ENCODE results near the gene PRMT1.
"Not testable (repeated sequence)": the region's sequence is repeated elsewhere in the genome, so short reads cannot be mapped to it uniquely, and the experiment has no call there.

The PRMT1 gene
- 74.2 to 82.1 reads per million in 2 donors for total RNA-seq

DNA sequence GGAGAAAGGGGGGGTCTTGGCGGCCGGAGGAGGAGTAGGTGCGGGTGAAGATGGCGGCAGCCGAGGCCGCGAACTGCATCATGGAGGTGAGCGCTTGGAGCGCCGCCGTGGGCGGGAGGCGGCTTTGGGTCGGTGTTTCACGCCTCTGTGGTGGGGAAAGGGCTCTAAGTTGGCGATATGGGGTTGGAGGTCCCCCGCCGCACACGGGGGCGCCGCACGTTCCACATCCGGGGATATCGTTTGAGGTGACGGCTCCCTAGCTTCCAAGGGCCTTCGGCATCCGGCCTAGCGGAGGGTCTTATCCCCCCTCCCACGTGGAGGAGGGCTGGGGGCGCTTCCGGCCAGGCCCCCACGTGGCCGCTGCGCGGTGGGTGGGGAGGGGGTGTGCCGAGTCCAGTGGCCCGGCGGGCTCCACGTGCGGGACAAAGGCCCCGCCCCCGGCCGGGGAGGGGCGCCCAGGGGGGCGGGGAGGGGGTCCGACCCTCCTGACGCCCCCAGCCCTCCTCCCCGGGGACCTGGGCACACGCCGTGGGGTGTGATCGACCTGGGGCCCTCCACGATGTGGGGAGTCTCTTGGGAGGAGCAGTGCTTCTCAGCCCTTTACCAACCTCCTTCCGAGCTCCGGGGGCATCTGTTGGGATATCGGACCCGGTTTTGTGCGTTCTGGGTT is at the start of gene PRMT1:
TSS of gene PRMT1 (plus strand) at position 41 of the 670 bp plus-strand sequence. CDS start at position 51, 10 bp downstream.
- DNase-seq: peak; percentile 73

DNA sequence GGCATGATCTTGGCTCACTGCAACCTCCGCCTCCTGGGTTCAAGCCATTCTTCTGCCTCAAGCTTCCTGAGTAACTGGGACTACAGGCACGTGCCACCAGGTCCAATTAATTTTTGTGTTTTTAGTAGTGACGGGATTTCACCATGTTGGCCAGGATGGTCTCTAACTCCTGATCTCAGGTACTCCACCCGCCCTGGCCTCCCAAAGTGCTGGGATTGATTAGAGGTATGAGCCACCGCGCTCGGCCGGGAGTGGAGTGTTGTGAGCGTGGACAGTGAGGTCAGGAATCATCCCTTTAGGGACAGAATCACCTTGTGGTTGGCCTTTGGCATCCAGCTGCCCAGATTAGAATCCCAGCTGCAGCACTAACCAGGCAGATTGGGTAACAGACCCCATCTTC is 47.4 kb upstream of the PRMT1 start:
- no peak for DNase-seq

DNA sequence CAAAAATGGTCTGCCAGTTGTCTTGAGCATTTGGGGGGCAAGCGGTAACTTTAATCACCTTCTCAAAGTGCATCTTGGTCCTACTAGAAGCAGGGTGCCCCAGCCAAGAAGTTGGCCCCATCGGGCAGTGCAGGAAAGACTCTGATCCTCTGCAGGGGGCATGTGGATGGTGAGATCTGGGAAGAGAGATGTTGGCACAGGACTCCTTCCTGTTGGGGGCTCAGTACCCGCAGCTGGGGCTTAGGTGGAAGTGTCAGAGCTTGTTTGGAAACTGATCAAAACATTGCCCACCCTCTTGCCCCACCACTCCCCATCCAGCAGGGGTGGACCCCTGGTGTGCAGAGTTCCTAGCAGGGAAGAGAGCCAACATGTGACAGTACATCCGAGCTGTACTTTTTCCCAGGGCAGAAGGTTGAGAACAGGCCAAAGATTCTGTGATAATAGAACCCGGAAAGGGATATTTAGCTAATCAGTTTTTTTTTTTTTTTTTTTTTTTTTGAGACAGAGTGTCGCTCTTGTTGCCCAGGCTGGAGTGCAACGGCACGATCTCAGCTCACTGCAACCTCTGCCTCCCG is 46.0 kb upstream of the PRMT1 start:
- DNase-seq: no peak

DNA sequence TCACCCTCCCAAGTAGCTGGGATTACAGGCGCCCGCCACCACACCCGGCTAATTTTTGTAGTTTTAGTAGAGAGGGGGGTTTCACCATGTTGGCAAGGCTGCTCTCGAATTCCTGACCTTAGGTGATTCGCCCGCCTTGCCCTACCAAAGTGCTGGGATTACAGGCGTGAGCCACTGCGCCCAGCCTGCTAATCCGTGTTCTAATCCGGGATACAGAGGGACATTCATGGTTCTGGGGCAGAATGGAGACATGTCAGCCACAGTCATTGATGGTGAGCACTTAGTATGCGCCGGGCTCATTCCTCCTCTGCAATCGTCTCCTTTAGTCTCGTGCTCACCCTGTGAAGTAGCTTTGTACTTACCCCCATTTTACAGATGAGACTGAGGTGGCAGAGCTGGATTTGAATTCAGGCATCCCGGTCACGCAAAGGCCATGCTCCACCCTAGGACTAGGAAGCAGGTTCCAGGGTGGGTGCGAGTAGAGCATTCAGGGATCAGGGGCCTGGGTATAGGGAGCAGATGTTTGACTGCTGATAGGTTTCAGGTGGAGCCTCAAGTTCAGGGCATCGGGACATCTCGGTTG is 45.4 kb upstream of the PRMT1 start:
- DNase-seq: no peak

DNA sequence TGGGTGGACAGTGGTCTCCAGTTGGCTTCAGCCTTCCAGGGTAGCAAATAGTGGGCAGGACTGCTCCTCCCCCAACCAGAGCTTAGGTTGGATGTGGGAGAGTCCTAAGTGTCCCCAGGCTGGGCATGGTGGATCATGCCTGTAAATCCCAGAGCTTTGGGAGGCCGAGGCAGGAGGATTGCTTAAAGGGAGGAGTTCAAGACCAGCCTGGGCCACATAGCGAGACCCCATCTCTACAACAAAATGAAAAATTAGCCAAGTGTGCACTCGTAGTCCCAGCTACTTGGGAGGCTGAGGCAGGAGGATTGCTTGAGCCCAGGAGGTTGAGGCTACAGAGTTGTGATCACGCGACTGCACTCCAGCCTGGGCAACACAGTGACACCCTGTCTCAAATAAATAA is 44.5 kb upstream of the PRMT1 start:
- DNase-seq: no peak

DNA sequence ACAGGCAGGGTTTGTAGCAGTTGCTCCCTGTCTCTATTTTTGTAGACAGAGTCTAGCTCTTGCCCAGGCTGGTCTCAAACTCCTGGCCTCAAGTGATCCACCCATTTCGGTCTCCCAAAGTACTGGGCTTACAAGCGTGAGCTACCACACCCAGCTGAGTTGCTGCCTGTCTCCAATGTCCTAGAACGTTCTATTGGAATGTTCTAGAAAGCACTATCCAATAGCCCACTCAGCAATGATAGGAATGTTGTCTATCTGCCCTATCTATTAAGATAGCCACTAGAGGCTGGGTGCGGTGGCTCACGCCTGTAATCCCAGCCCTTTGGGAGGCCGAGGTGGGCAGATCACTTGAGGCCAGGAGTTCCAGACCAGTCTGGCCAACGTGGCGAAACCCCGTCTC is 43.8 kb upstream of the PRMT1 start:
- not testable (repeated sequence) for DNase-seq

- DNase-seq: no peak
Observed at GRCh38 chr19:49635530-49636232, 41.4 kb upstream of the PRMT1 start.

- DNase-seq: no peak
Observed at GRCh38 chr19:49636233-49636932, 40.7 kb upstream of the PRMT1 start.

GRCh38 chr19:49637821-49638738 is 39.0 kb upstream of the PRMT1 start:
- no peak for DNase-seq

GRCh38 chr19:49639401-49640112 is 37.5 kb upstream of the PRMT1 start:
- DNase-seq: no peak

DNA sequence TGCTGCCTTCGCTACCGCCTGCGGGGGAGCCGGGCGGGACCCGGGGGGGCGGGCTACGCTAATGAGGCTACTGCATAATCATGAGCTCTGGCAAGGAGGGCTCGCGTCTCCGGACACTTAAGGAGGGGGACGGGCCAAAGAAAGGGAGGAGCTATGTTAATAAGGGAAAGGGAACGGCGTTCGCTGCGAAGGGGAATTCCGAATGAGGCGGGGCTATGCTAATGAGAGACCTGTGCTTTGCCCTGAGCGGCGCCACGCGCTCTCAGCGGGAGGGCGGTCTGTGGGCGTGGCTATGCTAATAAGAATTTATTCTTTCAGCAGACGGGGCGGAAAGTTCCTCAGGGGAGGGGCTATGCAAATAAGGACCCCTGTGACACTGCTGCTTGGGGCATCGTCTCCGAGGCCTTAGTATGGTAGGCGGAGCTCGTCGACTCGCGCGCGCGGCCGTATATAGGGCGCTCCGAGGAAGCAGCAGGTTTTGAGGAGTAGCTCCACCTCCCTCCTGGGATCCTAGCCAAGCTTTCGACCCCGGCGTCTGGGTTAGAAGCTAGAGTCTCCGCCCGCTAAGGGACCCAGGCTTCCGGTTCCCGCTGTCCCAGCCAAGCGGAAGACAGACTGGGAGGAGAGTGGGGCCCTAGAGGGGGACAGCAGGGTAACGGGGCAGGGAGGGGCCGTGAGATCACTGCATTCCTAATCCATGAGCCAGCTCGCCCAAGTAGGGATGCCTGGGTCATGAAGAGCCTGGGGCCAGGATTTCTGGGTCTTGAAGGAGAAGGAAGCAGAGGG is 36.8 kb upstream of the PRMT1 start, which contains the start of gene RRAS:
TSS of gene RRAS (minus strand) at position 31 of the 786 bp plus-strand sequence. CDS start 45 bp downstream, outside the sequence.
- DNase-seq: peak; percentile 95

DNA sequence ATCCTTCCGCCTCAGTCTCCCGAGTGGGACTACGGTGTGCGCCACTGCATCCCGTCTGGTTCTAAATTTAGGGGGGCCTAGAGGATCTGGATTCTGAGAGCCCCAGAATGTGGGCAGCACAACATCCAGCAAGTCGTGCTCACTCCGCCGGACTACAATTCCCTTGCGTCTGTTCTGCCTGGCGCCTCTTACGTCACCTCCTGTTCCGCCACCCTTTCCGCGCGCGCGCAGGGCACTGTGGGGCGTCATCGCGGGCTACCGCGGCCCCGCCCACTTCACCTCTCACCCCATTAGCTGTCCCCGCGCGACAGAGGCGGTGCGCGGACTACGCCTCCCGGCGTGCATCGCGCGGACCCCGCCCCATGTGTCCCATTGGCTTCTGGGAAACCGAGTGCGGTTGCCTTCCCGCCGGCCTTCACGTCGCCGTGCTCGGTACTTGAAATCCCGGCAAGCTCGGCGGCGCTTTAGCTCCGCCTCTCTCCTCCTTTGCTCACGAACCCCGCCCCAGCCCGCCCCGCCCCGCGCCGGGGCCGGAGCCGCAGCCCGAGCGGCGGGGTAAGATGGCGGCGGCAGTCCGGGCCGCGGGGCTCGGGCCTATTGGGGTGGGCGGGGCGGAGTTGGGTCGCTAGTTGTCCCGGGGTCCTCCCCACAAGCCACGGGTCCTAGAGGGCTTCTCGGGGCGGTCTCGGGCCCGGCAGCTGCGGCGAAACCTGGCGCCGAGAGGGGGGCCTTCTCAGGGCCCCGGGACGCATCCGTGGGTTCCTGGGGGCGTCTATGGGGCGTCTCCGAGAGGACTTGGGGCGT is 35.2 kb upstream of the PRMT1 start, which contains the start of gene SCAF1:
TSS of gene SCAF1 (plus strand) at position 522 of the 804 bp plus-strand sequence. CDS start 2,818 bp downstream, outside the sequence.
- peak; percentile 100 for DNase-seq

GRCh38 chr19:49642492-49643035 is 34.5 kb upstream of the PRMT1 start:
- no peak for DNase-seq

DNA sequence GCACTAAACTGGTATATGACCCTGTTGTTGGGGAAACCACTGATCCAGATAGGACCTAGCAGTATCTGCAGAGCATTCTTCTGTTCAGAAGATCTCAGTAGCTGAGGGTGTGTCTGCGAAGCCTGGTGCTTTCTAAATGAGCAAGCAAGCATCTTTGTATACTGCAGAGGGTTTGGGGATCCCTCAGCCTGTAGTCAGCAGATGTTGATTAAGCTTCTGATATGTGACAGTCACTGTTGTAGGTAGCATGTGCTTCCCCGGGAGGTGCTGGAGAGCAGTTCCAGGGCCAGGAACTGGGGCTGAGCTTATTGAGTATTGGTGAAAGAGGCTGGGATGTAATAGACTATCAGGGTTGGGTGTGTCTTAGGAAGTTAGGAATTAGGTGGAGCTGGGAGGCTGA is 33.6 kb upstream of the PRMT1 start:
- no peak for DNase-seq

DNA sequence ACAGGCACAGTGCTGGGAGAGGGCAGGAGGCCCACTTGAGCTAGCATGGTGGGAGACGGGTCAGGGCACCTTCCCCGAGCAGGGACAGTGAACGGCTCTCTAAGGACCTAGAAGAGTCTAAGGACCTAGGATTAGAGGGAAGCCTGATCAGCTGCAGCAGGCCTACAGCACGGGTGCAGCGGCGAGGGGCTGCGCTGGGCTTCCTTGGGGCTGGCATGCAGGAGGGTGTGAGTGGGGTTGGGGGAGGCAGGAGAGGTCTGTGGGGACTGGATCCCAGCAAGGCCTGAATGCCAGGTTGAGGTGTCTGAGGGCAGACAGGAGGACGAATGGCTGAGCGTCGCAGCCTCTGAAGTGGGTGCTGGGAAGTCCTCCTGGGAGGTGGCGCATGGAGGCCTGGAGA is 31.5 kb upstream of the PRMT1 start:
- no peak for DNase-seq

- DNase-seq: no peak
Observed at GRCh38 chr19:49645995-49646394, 31.1 kb upstream of the PRMT1 start.

- DNase-seq: no peak
Observed at GRCh38 chr19:49646586-49646985, 30.5 kb upstream of the PRMT1 start.

DNA sequence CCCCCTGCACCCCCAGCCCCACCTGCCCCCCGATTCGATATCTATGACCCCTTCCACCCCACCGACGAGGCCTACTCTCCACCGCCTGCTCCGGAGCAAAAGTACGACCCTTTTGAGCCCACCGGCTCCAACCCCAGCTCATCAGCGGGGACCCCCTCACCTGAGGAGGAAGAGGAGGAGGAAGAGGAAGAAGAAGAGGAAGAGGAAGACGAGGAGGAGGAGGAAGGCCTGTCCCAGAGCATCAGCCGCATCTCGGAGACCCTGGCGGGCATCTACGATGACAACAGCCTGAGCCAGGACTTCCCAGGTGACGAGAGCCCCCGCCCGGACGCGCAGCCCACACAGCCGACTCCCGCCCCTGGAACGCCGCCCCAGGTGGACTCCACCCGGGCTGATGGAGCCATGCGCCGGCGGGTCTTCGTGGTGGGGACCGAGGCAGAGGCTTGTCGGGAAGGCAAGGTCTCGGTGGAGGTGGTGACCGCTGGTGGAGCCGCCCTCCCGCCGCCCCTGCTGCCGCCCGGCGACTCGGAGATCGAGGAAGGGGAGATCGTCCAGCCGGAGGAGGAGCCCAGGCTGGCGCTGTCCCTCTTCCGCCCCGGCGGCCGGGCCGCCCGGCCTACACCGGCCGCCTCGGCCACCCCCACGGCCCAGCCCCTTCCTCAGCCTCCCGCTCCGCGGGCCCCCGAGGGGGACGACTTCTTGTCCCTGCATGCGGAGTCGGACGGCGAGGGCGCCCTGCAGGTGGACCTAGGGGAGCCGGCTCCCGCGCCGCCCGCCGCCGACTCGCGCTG is 25.8 kb upstream of the PRMT1 start:
- no peak for DNase-seq
